IPS-NIHi11 (cell line): ENCODE measurements around the gene DOCK3.
A peak's percentile ranks its signal among the peaks of the same experiment; 100 is the strongest.
"Not testable (repeated sequence)": the region's sequence is repeated elsewhere in the genome, so short reads cannot be mapped to it uniquely, and the experiment has no call there.

Experiments
- DNase-seq: peaks from one replicate; pipeline ENCODE4 v3.0.0; 2012; ENCODE audit warnings: mixed read lengths, low spot score

The DOCK3 gene

DNA sequence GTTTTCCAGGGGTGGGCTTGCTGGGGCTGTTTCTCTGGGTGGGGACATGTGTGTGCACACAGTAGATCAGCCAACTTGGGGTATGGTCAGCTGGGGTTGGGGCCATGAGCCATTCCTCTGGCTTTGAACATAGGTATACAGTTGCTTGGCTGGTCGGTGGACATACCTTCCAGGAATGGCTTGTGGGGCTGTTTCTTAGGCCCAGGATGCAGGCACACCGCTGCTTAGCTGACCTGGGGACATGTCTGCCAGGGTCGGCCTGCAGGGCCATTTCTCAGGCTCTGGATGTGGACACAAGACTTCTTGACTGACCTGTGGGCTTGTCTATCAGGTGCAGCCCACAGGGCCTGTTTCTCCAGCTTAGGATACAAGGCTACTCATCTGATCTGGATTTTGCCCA is 130.6 kb downstream of the DOCK3 start:
- DNase-seq: no peak

DNA sequence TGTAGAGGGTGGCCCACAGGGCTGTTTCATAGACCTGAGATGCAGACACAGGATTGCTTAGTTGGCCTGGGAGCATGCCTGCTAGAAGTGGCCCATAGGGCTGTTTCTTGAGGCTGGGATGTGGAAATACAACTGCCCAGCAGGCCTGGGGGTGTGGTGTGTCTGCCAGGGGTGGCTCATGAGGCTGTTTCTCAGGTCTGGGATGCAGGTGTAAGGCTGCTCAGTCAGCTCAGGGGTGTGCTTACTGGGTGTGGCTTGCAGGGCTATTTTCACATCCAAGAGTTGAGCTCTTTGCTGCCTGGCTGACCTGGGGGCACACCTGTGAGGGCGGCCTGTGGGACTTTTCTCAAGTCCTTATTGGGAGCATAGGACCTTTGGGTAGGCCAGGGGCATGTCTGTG is 131.3 kb downstream of the DOCK3 start:
- no peak for DNase-seq

- DNase-seq: no peak
Measured at GRCh38 chr3:50806806-50807205, 132.1 kb downstream of the DOCK3 start.

GRCh38 chr3:50807266-50807665 is 132.5 kb downstream of the DOCK3 start:
- no peak for DNase-seq

GRCh38 chr3:50811893-50812292 is 137.2 kb downstream of the DOCK3 start:
- no peak for DNase-seq

- DNase-seq: no peak
Measured at GRCh38 chr3:50815844-50816243, 141.1 kb downstream of the DOCK3 start.

DNA sequence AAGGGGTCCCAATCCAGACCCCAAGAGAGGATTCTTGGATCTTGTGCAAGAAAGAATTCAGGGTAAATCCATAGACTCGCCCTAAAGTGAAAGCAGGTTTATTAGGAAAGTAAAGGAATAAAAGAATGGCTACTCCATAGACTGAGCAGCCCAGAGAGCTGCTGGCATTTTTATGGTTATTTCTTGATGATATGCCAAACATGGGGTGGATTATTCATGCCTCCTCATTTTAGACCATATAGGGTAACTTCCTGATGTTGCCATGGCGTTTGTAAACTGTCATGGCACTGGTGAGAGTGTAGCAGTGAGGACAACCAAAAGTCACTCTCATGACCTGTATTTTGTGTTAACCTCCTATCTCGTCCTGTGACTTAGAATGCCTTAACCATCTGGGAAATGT is 142.2 kb downstream of the DOCK3 start:
- DNase-seq: no peak

- no peak for DNase-seq
Measured at GRCh38 chr3:50817756-50818529, 143.2 kb downstream of the DOCK3 start.

GRCh38 chr3:50819882-50820281 is 145.2 kb downstream of the DOCK3 start:
- DNase-seq: no peak

DNA sequence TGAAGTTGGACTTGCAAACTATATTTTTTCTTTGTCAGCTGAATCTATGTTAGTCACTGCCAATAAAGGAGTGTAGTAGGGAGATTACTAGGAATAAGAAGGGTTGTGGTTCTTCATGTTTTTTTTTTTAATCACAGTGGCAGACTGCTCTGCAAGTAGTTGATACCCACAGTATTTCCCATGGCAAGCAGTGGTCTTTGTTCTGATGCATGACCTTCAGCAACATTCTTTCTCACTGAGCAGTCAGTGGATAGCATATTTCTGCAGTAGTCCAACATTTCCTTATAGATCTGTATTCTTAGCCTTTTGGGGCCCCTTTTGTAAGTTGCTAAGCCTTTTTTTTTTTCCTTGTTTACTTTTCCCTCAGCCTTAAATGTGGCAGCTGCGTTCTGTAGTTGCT is 151.1 kb downstream of the DOCK3 start:
- no peak for DNase-seq

GRCh38 chr3:50830451-50830850 is 155.7 kb downstream of the DOCK3 start:
- no peak for DNase-seq

DNA sequence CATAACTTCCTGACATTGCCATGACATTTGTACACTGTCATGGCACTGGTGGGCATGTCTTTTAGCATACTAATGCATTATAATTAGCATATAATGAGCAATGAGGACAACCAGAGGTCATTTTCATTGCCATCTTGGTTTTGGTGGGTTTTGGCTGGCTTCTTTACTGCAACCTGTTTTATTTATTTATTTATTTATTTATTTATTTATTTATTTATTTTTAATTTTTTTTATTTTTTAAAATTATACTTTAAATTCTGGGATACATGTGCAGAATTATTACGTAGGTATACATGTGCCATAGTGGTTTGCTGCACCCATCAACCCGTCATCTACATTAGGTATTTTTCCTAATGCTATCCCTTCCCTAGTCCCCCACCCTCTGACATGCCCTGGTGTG is 156.3 kb downstream of the DOCK3 start:
- not testable (repeated sequence) for DNase-seq

DNA sequence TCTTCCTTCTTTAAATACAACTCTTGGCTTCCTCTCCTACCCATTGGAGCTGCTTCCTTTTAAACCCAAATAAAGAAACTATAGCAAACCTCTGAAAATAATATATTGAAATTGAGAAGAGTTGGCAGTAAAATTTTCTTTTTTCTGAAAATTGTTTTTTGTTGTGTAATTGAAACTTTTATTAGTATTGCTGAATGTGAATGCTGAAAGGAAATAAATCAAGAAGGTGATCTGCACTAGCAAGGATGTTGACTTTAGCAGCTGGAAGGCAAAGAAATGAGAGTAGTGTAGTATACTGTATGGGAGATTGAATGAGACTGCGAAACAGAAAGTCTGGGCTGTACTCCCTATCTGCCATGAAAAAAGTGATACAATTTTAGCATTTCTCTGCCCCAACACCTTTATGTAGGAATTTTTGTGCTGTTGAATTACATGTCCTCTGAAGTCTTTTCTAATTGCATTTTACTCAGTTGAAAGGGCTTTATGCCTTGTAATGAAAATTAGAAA is 166.3 kb downstream of the DOCK3 start:
- no peak for DNase-seq

DNA sequence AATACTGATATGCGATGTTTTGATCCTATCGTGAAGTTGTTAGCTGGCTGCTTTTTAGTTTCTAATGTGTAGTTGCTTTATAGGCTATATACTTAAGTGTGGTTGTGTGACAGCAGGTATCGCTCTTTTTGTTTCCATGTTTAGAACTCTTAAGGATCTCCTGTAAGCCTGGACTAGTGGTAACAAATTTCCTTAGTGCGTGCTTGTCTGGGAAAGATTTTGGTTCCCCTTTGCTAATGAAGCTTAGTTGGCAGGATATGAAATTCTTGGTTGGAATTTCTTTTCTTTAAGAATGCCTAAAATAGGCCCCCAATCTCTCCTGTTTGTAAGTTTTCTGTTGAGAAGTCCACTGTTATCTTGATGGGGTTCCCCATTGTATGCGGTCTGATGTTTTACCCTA is 173.6 kb downstream of the DOCK3 start:
- no peak for DNase-seq

- DNase-seq: no peak
Measured at GRCh38 chr3:50850639-50851511, 176.1 kb downstream of the DOCK3 start.

- no peak for DNase-seq
Measured at GRCh38 chr3:50853936-50854335, 179.2 kb downstream of the DOCK3 start.

DNA sequence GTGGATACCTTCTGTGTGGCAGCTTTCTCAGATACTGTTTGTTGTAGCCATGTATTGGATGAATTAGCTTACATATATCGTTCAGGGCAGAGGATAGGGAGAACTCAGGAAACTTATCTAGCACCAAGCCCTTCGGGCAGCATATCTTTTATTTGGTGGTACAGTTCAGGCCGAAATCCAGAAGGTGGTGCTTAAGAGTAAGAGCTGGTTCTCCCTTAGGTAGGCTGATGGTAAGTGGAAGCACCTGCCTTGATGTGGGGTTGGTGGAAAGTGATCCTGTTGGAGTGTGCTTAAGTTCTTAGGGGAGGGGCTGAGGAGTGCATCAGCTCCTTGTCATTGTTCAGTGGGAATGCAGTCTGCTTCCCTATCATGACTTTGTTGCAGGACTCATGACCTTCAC is 187.5 kb downstream of the DOCK3 start:
- peak; percentile 36 for DNase-seq

GRCh38 chr3:50873376-50874157 is 198.8 kb downstream of the DOCK3 start:
- DNase-seq: no peak

GRCh38 chr3:50874876-50875275 is 200.1 kb downstream of the DOCK3 start:
- DNase-seq: not testable (repeated sequence)

DNA sequence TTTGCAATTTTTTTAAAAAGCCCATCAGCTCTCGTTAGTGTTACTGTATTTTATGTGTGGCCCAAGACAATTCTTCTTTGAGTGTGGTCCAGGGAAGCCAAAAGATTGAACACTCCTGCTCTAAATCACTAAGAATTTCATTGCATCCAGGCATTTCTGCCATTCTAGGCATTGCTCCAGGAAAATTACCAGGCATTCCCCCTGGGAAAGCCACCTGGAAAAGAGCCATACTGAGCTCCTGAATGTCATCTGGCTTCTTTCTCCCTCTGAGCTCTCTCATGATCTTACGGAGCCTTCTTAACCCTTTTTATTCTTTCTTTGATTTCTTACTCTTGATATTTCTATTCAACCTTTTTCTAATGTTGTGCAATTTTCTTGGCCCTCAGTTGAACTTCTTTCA is 202.2 kb downstream of the DOCK3 start:
- DNase-seq: no peak

GRCh38 chr3:50882733-50883132 is 208.0 kb downstream of the DOCK3 start:
- not testable (repeated sequence) for DNase-seq

DNA sequence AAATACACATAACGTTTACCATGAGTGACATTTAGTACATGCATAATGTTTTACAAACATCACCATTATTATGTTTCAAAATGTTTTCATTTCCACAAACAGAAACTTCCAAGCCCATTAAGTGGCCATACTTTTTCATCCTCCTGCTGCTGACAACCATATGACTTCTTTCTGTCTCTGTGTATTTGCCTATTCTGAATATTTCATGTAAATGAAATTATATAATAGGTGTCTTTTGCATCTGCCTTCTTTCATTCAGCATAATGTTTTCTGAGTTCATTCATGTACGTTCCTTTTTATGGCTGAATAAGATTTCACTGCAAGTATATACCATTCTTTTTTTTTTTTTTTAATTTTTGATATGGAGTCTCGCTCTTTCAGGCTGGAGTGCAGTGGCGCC is 209.0 kb downstream of the DOCK3 start:
- no peak for DNase-seq
